WTC11 (cell line): ENCODE measurements around the gene HMMR. TPM values are rescaled to one million over a fixed set of nuclear protein-coding genes. Genes with fewer than 3 reads are reported as not detected.

Experiments
- ATAC-seq: fragments of 200-7000 bp; cut with Tn5 transposase; 2 replicates; pipeline ENCODE4 v1.10.0; 2021; ENCODE audit warnings: mild to moderate bottlenecking, moderate library complexity
- CTCF ChIA-PET: fragments of 300-600 bp; sonication (Branson Sonifier 250); formaldehyde crosslinking; loops from one replicate; lab custom pipeline; 2021; ENCODE audit warnings: antibody characterized with exemption; lab: Charles Lee
- POLR2A ChIA-PET: fragments of 350-600 bp; sonication (Branson Sonifier 250); formaldehyde crosslinking; loops from one replicate; lab custom pipeline; 2021; ENCODE audit warnings: antibody characterized with exemption; lab: Charles Lee
- DNase-seq: peaks from one replicate; pipeline ENCODE4 v3.0.0; 2021; ENCODE audit warnings: low spot score
- H3K27ac Mint-ChIP-seq: 2 replicates; pipeline ENCODE4 v1.8.0; 2021; ENCODE audit warnings: mixed read lengths
- H3K27me3 Mint-ChIP-seq: 2 replicates; pipeline ENCODE4 v1.8.0; 2021; ENCODE audit warnings: low read depth, mild to moderate bottlenecking, moderate library complexity, mixed read lengths
- H3K36me3 Mint-ChIP-seq: 2 replicates; pipeline ENCODE4 v1.8.0; 2021; ENCODE audit warnings: mixed read lengths
- H3K4me1 Mint-ChIP-seq: 2 replicates; pipeline ENCODE4 v1.8.0; 2022; ENCODE audit warnings: mixed read lengths
- H3K4me3 Mint-ChIP-seq: 2 replicates; pipeline ENCODE4 v1.8.0; 2021; ENCODE audit warnings: mild to moderate bottlenecking, moderate library complexity, mixed read lengths
- H3K9me3 Mint-ChIP-seq: 2 replicates; pipeline ENCODE4 v1.8.0; 2021; ENCODE audit warnings: mixed read lengths
- AFF4 ChIP-seq: sonication (generic); formaldehyde crosslinking; IDR thresholded peaks from 2 replicates; pipeline ENCODE4 v1.8.1; 2023; ENCODE audit warnings: mild to moderate bottlenecking, missing genetic modification reagents, borderline replicate concordance
- FOXK1 ChIP-seq: sonication (generic); formaldehyde crosslinking; IDR thresholded peaks from 2 replicates; pipeline ENCODE4 v1.8.0; 2022; ENCODE audit warnings: mild to moderate bottlenecking, moderate library complexity, missing genetic modification reagents
- GRHL2 ChIP-seq: fragments of 250-450 bp; sonication (Bioruptor Pico); IDR thresholded peaks from 2 replicates; pipeline ENCODE4 v1.8.0; 2022; ENCODE audit warnings: mild to moderate bottlenecking, moderate library complexity; ENCODE audit not compliant: insufficient replicate concordance, severe bottlenecking
- KAT7 ChIP-seq: sonication (generic); formaldehyde crosslinking; IDR thresholded peaks from 2 replicates; pipeline ENCODE4 v1.8.1; 2023; ENCODE audit warnings: missing genetic modification reagents, mild to moderate bottlenecking, borderline replicate concordance
- MYBL2 ChIP-seq: sonication (generic); formaldehyde crosslinking; IDR thresholded peaks from 2 replicates; pipeline ENCODE4 v1.8.1; 2023; ENCODE audit warnings: mild to moderate bottlenecking, moderate library complexity, missing genetic modification reagents
- NFATC4 ChIP-seq: fragments of 250-450 bp; sonication (Bioruptor Pico); IDR thresholded peaks from 2 replicates; pipeline ENCODE4 v1.9.0; 2021; ENCODE audit warnings: mild to moderate bottlenecking
- RORB ChIP-seq: fragments of 250-450 bp; sonication (Bioruptor Pico); IDR thresholded peaks from 2 replicates; pipeline ENCODE4 v1.9.0; 2021; ENCODE audit warnings: mild to moderate bottlenecking
- SMAD4 ChIP-seq: sonication (generic); formaldehyde crosslinking; IDR thresholded peaks from 2 replicates; pipeline ENCODE4 v1.8.0; 2022; ENCODE audit warnings: mild to moderate bottlenecking, missing genetic modification reagents
- SOX15 ChIP-seq: fragments of 250-450 bp; sonication (Bioruptor Pico); IDR thresholded peaks from 2 replicates; pipeline ENCODE4 v1.9.0; 2021; ENCODE audit warnings: mild to moderate bottlenecking
- TEAD1 ChIP-seq: sonication (generic); formaldehyde crosslinking; IDR thresholded peaks from 2 replicates; pipeline ENCODE4 v1.8.0; 2022; ENCODE audit warnings: mild to moderate bottlenecking, missing genetic modification reagents
- ZBTB43 ChIP-seq: sonication (generic); formaldehyde crosslinking; IDR thresholded peaks from 2 replicates; pipeline ENCODE4 v1.8.1; 2023; ENCODE audit warnings: mild to moderate bottlenecking, missing genetic modification reagents
- ZNF121 ChIP-seq: sonication (generic); formaldehyde crosslinking; IDR thresholded peaks from 2 replicates; pipeline ENCODE4 v1.8.0; 2023; ENCODE audit warnings: missing genetic modification reagents
- ZNF232 ChIP-seq: sonication (generic); formaldehyde crosslinking; IDR thresholded peaks from 2 replicates; pipeline ENCODE4 v1.8.0; 2022; ENCODE audit warnings: mild to moderate bottlenecking, missing genetic modification reagents
- ZNF281 ChIP-seq: sonication (generic); formaldehyde crosslinking; IDR thresholded peaks from 2 replicates; pipeline ENCODE4 v1.8.0; 2023; ENCODE audit warnings: mild to moderate bottlenecking, missing genetic modification reagents
- ZNF416 ChIP-seq: fragments of 250-450 bp; sonication (Bioruptor Pico); IDR thresholded peaks from 2 replicates; pipeline ENCODE4 v1.9.0; 2021; ENCODE audit warnings: mild to moderate bottlenecking, inconsistent platforms
- total RNA-seq: library from RNA; stranded (reverse); gene quantifications from 3 replicates; pipeline ENCODE4 v1.2.3, GENCODE V29; 2021
- TF ChIP-seq, protein P1 (sequence below): fragments of 250-450 bp; sonication (Bioruptor Pico); conservative IDR thresholded peaks from 2 replicates; pipeline ENCODE4 v1.9.0; 2021; ENCODE audit warnings: mild to moderate bottlenecking

The HMMR gene
- total RNA-seq, 1 experiment from 2014 or later, result 78.5 TPM

DNA sequence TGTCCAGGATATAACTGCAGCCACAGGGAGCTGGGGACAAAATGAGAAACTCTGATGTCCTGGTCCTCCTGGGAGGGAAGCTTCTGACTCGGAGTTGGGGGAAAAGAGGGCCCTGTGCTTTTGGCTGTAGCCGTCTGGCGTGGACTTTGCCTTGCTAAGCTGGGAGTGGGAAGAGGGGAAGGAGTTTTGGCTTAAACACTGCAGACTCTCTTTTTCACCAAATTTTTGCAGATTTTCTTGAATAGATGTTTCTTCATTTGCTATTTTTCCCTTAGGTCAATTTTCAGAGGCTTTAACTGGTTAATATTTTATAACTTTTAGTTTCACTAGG lies 29.3 kb downstream of the HMMR start:
- no peak for DNase-seq
- no peak overlapping the region for H3K4me3 Mint-ChIP-seq
- TF ChIP-seq NFATC4 (no peak), MYBL2 (CRISPR knock-in tag) (no peak), ZNF416 (CRISPR knock-in tag) (no peak), ZNF281 (CRISPR knock-in tag) (no peak), FOXK1 (no peak), ZNF121 (no peak), ZNF232 (CRISPR knock-in tag) (no peak), ZBTB43 (CRISPR knock-in tag) (no peak), SOX15 (CRISPR knock-in tag) (no peak), GRHL2 (CRISPR knock-in tag) (no peak), TEAD1 (CRISPR knock-in tag) (no peak), SMAD4 (CRISPR knock-in tag) (no peak), AFF4 (CRISPR knock-in tag) (no peak), RORB (CRISPR knock-in tag) (no peak)
- TF ChIP-seq, protein P1, sequence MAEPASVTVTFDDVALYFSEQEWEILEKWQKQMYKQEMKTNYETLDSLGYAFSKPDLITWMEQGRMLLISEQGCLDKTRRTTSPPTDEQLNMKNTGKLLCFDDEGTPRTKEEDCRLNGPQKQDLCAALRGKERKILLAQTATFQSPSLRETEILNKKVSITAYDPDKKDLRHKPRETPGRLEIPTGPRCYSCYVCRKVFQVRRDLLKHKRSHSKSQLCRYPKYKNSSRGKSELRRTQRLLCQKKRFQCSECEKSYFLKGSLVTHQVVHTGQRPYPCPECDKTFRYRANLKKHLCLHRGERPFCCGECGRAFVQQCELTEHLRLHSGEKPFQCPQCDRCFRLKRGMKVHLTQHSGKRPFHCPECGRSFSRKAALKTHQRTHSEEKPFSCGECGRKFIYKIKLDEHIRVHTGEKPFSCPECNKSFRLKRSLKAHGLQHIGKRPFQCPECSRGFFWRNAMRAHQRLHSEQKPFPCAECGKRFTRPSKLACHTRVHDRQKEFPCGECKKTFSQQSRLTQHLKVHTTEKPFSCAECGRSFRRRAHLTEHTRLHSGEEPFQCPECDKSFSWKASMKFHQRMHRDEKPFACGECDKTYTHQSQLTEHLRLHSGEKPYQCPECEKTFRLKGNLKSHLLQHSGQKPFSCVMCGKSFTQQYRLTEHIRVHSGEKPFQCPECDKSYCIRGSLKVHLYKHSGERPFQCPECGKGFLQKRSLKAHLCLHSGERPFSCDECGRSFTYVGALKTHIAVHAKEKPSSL, result no peak
- no peak for ATAC-seq
- ChIA-PET POLR2A (interaction anchor here (0.6 to 2.1 kb wide), 3 partner anchors 15 to 62 kb away, joined by 3 to 8 read pairs (median 5); partner anchors contain the start of gene MAT2B), CTCF (interaction anchor here (0.6 to 2.1 kb wide), 7 partner anchors 9 to 75 kb away, joined by 3 to 18 read pairs (median 6); partner anchors contain the start of genes HMMR and NUDCD2)
- H3K36me3 Mint-ChIP-seq, result peaks cover 74% of the 10 kb centered on the region
- no peak overlapping the region for H3K27ac Mint-ChIP-seq
- peaks cover 8% of the 10 kb centered on the region for H3K4me1 Mint-ChIP-seq
- peaks cover 26% of the 10 kb centered on the region for H3K9me3 Mint-ChIP-seq
- no peaks in the 10 kb centered on the region for H3K27me3 Mint-ChIP-seq

DNA sequence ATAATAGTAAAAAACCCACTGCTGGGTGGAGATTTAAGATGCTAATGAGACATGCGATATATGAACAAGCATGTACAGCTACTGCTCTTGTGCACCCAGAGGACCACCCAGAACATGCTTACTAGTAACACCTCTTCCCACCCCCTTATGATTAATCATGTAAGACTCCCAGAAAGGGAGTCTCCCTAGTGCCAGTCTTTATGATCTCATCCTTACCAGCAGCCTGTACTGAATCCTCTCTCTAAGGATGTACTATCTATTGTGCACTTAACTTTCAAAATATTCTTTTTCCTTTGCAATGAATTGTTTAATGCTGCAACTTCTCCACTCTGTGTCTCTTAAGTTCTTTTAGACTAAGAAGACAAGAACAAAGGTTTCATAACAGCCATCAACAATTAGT lies 35.9 kb downstream of the HMMR start:
- 0 out of 2 replicates have a peak, but pooled peaks cover 4% of the 10 kb centered on the region for H3K9me3 Mint-ChIP-seq
- H3K27ac Mint-ChIP-seq, result no peak overlapping the region
- no peaks in the 10 kb centered on the region for H3K4me1 Mint-ChIP-seq
- CTCF ChIA-PET, result interaction anchor here (1.1 kb wide), 1 partner anchor 9 kb away, joined by 3 read pairs; the partner anchor contains the start of gene MAT2B
- H3K4me3 Mint-ChIP-seq, result no peak overlapping the region
- no peak for DNase-seq
- TF ChIP-seq KAT7 (CRISPR knock-in tag), result no peak
- H3K27me3 Mint-ChIP-seq, result no peaks in the 10 kb centered on the region
- POLR2A ChIA-PET, result interaction anchor here (0.9 kb wide), 1 partner anchor 36 kb away, joined by 4 read pairs; the partner anchor contains the start of genes HMMR and NUDCD2
- H3K36me3 Mint-ChIP-seq, result peaks cover 13% of the 10 kb centered on the region
- no peak for ATAC-seq
